ENCODE results near the gene LRP5.

The LRP5 gene

DNA sequence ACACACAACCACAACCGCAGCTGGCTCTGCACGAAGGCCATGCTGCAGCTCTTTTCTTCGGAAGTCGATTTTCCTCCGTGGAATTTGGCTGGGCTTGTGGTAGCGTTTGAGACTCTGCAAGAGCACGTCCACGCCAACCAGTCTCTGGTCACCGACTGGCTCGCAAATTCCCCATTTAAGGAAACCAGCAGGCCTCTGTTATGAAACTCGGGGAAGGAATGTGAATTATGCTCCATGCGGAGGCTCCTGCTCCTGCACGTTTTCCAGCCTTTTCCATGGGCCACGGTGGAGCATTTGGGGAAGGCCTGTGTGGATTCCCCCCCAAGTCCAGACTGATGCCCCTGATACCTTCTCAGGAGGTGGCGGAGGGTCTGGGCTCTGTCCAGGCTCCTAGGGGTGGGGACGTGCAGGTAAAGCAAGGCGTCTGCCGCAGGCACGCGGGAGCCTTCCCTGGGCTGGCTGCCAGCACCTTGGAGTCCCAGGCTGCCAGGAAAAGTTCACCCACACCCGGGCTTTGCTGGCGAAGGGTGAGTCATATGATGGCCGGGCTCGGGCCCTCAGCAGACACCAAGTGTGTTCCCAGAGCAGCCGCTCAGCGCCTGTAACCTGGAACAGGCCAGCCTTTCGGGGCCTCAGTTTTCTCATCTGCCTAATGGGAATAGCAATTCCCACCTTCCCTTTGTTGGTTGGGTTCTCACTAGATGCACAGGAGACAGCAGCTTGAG lies 41.9 kb downstream of the LRP5 start:
- no peaks in the 10 kb centered on the region for H3K4me1 ChIP-seq (ENCODE audit: low read depth, poor library complexity, severe bottlenecking)
- no peak overlapping the region for H3K4me3 ChIP-seq (IDR thresholded peaks at IDR 0.05; ENCODE audit: insufficient read depth, low read depth, low read length)
- H3K79me2 ChIP-seq (ENCODE audit: insufficient read depth, low read depth) = no peaks in the 10 kb centered on the region
- no peak overlapping the region for H3K27ac ChIP-seq
- no peaks in the 10 kb centered on the region for H3K36me3 ChIP-seq (ENCODE audit: insufficient read depth)
- TF ChIP-seq, protein P1, sequence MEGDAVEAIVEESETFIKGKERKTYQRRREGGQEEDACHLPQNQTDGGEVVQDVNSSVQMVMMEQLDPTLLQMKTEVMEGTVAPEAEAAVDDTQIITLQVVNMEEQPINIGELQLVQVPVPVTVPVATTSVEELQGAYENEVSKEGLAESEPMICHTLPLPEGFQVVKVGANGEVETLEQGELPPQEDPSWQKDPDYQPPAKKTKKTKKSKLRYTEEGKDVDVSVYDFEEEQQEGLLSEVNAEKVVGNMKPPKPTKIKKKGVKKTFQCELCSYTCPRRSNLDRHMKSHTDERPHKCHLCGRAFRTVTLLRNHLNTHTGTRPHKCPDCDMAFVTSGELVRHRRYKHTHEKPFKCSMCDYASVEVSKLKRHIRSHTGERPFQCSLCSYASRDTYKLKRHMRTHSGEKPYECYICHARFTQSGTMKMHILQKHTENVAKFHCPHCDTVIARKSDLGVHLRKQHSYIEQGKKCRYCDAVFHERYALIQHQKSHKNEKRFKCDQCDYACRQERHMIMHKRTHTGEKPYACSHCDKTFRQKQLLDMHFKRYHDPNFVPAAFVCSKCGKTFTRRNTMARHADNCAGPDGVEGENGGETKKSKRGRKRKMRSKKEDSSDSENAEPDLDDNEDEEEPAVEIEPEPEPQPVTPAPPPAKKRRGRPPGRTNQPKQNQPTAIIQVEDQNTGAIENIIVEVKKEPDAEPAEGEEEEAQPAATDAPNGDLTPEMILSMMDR (conservative IDR thresholded peaks at IDR 0.05; ENCODE audit: low read depth, low read length) = no peak
- no peaks in the 10 kb centered on the region for H3K27me3 ChIP-seq (ENCODE audit: insufficient read depth, low read depth)
- no peak overlapping the region for H3K4me2 ChIP-seq
- H2AFZ ChIP-seq (ENCODE audit: low read depth) = no peak overlapping the region
- no peaks in the 10 kb centered on the region for H4K20me1 ChIP-seq (ENCODE audit: insufficient read depth)
- H3K9ac ChIP-seq = no peak overlapping the region

DNA sequence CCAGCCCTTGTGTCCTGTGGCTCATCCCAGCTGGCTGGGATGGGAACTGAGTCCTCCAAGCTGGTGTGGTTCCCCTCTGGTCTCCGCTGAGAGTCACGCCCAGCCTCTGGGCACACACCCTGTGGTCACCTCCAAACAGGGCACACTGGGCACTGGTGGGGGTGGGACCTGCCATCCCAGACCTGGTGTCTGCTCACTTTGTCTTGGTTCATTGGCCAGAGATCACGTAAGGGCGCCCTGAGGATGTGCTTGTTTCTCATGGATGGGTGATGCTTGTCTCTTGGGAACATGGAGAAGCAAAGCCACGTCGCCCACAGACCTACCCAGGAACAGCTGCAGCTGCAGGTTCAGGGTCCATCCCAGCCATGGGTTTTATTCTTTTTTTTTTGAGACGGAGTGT lies 43.1 kb downstream of the LRP5 start:
- Histone ChIP-seq H2AFZ (ENCODE audit: low read depth) (no peak overlapping the region), H3K4me2 (no peak overlapping the region), H3K79me2 (ENCODE audit: insufficient read depth, low read depth) (no peaks in the 10 kb centered on the region), H3K9ac (no peak overlapping the region), H3K27me3 (ENCODE audit: insufficient read depth, low read depth) (no peaks in the 10 kb centered on the region), H3K36me3 (ENCODE audit: insufficient read depth) (no peaks in the 10 kb centered on the region), H3K4me3 (IDR thresholded peaks at IDR 0.05; ENCODE audit: insufficient read depth, low read depth, low read length) (no peak overlapping the region), H3K27ac (no peak overlapping the region), H4K20me1 (ENCODE audit: insufficient read depth) (no peaks in the 10 kb centered on the region), H3K4me1 (ENCODE audit: low read depth, poor library complexity, severe bottlenecking) (no peaks in the 10 kb centered on the region)
- TF ChIP-seq, protein P1 (conservative IDR thresholded peaks at IDR 0.05; ENCODE audit: low read depth, low read length) = no peak

DNA sequence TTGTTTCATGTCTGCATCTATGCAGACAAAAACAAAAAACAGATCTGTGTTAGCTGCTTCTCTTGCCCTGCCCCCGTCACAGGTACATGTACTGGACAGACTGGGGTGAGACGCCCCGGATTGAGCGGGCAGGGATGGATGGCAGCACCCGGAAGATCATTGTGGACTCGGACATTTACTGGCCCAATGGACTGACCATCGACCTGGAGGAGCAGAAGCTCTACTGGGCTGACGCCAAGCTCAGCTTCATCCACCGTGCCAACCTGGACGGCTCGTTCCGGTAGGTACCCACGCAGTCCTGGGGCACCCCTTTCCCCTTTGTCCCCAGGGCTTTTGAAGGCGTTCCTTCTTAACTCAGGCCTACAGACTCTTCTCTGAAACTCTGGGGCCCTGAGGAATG lies 45.2 kb downstream of the LRP5 start:
- TF ChIP-seq, protein P1 (conservative IDR thresholded peaks at IDR 0.05; ENCODE audit: low read depth, low read length) = no peak
- no peak overlapping the region for H3K9ac ChIP-seq

DNA sequence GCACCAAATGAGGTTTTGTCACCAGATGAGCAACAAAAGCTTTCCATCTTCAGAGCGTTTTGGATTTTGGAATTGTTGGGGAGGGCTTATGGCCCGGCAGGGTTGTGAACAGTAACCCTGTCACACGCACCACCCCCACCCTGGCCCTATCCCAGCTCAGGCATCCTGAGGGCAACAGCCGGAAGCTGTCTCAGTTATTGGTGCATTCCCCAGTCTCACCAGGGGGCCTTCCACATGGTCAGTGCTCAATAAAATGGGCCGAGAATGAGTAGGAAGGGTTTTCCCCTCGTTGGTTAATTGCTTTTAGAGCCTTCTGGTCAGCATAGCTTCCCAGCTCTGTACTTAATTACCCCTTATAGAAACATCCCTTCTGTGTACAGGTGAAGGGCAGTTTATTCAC lies 46.0 kb downstream of the LRP5 start:
- Histone ChIP-seq H2AFZ (ENCODE audit: low read depth) (no peak overlapping the region), H3K9ac (no peak overlapping the region), H3K79me2 (ENCODE audit: insufficient read depth, low read depth) (no peaks in the 10 kb centered on the region), H3K4me2 (no peak overlapping the region), H3K27ac (no peak overlapping the region), H4K20me1 (ENCODE audit: insufficient read depth) (no peaks in the 10 kb centered on the region), H3K27me3 (ENCODE audit: insufficient read depth, low read depth) (no peaks in the 10 kb centered on the region), H3K36me3 (ENCODE audit: insufficient read depth) (no peaks in the 10 kb centered on the region), H3K4me1 (ENCODE audit: low read depth, poor library complexity, severe bottlenecking) (no peaks in the 10 kb centered on the region), H3K4me3 (IDR thresholded peaks at IDR 0.05; ENCODE audit: insufficient read depth, low read depth, low read length) (no peak overlapping the region)
- TF ChIP-seq, protein P1 (conservative IDR thresholded peaks at IDR 0.05; ENCODE audit: low read depth, low read length) = no peak

More for the DNA sequence above, 45.2 kb downstream of the LRP5 start:
- Histone ChIP-seq H3K4me3 (IDR thresholded peaks at IDR 0.05; ENCODE audit: insufficient read depth, low read depth, low read length) (no peak overlapping the region), H3K27ac (no peak overlapping the region), H3K27me3 (ENCODE audit: insufficient read depth, low read depth) (no peaks in the 10 kb centered on the region), H3K79me2 (ENCODE audit: insufficient read depth, low read depth) (no peaks in the 10 kb centered on the region), H3K36me3 (ENCODE audit: insufficient read depth) (no peaks in the 10 kb centered on the region), H3K4me1 (ENCODE audit: low read depth, poor library complexity, severe bottlenecking) (no peaks in the 10 kb centered on the region), H4K20me1 (ENCODE audit: insufficient read depth) (no peaks in the 10 kb centered on the region), H2AFZ (ENCODE audit: low read depth) (no peak overlapping the region), H3K4me2 (no peak overlapping the region)

Data from KMS-11 (cell line).